HEK293T (cell line): ENCODE data around the gene DOCK1.

Experiments
- ARNT ChIP-seq: fragments of 450-650 bp; IDR thresholded peaks from 2 replicates; pipeline ENCODE4 v1.6.1; 2017; ENCODE audit warnings: mild to moderate bottlenecking
- BHLHE40 ChIP-seq: fragments of 450-650 bp; IDR thresholded peaks from 2 replicates; pipeline ENCODE4 v1.6.1; 2016; ENCODE audit warnings: mild to moderate bottlenecking, moderate library complexity, borderline replicate concordance
- CTBP1 ChIP-seq: fragments of 450-650 bp; IDR thresholded peaks from 2 replicates; pipeline ENCODE4 v1.6.1; 2016; ENCODE audit warnings: borderline replicate concordance
- ELF4 ChIP-seq: fragments of 450-650 bp; IDR thresholded peaks from 2 replicates; pipeline ENCODE4 v1.6.1; 2017; ENCODE audit warnings: antibody characterized with exemption
- FOXA1 ChIP-seq: fragments of 450-650 bp; IDR thresholded peaks from 2 replicates; pipeline ENCODE4 v1.6.1; 2016; ENCODE audit warnings: mild to moderate bottlenecking
- FOXM1 ChIP-seq: fragments of 450-650 bp; IDR thresholded peaks from 2 replicates; pipeline ENCODE4 v1.6.1; 2017; ENCODE audit warnings: mild to moderate bottlenecking, borderline replicate concordance
- HDGF ChIP-seq: fragments of 450-650 bp; IDR thresholded peaks from 2 replicates; pipeline ENCODE4 v1.6.1; 2017; ENCODE audit warnings: antibody characterized with exemption, borderline replicate concordance
- L3MBTL2 ChIP-seq: fragments of 450-650 bp; conservative IDR thresholded peaks from 2 replicates; pipeline ENCODE4 v1.6.1; 2016; ENCODE audit warnings: mild to moderate bottlenecking
- LEF1 ChIP-seq: fragments of 450-650 bp; IDR thresholded peaks from 2 replicates; pipeline ENCODE4 v1.6.1; 2017; ENCODE audit warnings: mild to moderate bottlenecking, borderline replicate concordance
- PKNOX1 ChIP-seq: fragments of 450-650 bp; IDR thresholded peaks from 2 replicates; pipeline ENCODE4 v1.6.1; 2016
- SP1 ChIP-seq: fragments of 450-650 bp; IDR thresholded peaks from 2 replicates; pipeline ENCODE4 v1.6.1; 2017
- SUZ12 ChIP-seq: fragments of 450-650 bp; IDR thresholded peaks from 2 replicates; pipeline ENCODE4 v1.6.1; 2016; ENCODE audit warnings: mild to moderate bottlenecking
- TARDBP ChIP-seq: fragments of 450-650 bp; IDR thresholded peaks from 2 replicates; pipeline ENCODE4 v1.6.1; 2016
- ZNF384 ChIP-seq: fragments of 450-650 bp; IDR thresholded peaks from 2 replicates; pipeline ENCODE4 v1.6.1; 2016

- TF ChIP-seq SUZ12 (no peak), ELF4 (no peak), BHLHE40 (no peak), HDGF (no peak), FOXM1 (no peak), SP1 (no peak), TARDBP (no peak), CTBP1 (no peak), PKNOX1 (no peak), ARNT (no peak), ZNF384 (no peak), L3MBTL2 (no peak), LEF1 (no peak), FOXA1 (no peak)
Measured at GRCh38 chr10:126910798-126911197, 5.6 kb downstream of the DOCK1 start.
